Spinal cord (tissue), 10 donors: ENCODE results near the gene COX10. TPM values are rescaled to one million over a fixed set of nuclear protein-coding genes. Genes with fewer than 3 reads are reported as not detected.

Source experiments
- DNase-seq, 6 donors: peaks; one replicate each; pipeline versions ENCODE4 v3.0.0 to v3.0.0-alpha.2; 2013 to 2015; ENCODE audit warnings: low spot score in 6 of 6, low read depth in 4 of 6
- H3K27ac ChIP-seq: one replicate; pipeline ENCODE4 v1.5.1; 2013; ENCODE audit warnings: low read depth, low read length, control low read depth
- H3K27me3 ChIP-seq: one replicate; pipeline ENCODE4 v1.6.1; 2013; ENCODE audit warnings: low read length; ENCODE audit not compliant: control insufficient read depth, insufficient read depth
- H3K36me3 ChIP-seq: one replicate; pipeline ENCODE4 v1.6.1; 2013; ENCODE audit warnings: low read length; ENCODE audit not compliant: control insufficient read depth, insufficient read depth
- H3K4me1 ChIP-seq: one replicate; pipeline ENCODE4 v1.6.1; 2013; ENCODE audit warnings: low read length; ENCODE audit not compliant: control insufficient read depth, insufficient read depth
- H3K4me3 ChIP-seq: one replicate; pipeline ENCODE4 v1.5.1; 2013; ENCODE audit warnings: low read depth, low read length, control low read depth
- H3K9me3 ChIP-seq: one replicate; pipeline ENCODE4 v1.6.1; 2013; ENCODE audit warnings: low read length; ENCODE audit not compliant: control insufficient read depth, insufficient read depth
- WGBS: methylation state at CpG from one replicate; pipeline ENCODE4 v1.1.5; 2013; ENCODE audit warnings: missing lambda C conversion rate; ENCODE audit not compliant: insufficient coverage; 5-methylcytosine and 5-hydroxymethylcytosine counted together
- polyA plus RNA-seq, 2 donors: library from polyadenylated mRNA; unstranded; fragments of 120-200 nt; gene quantifications; one replicate each; pipeline ENCODE4 v1.2.1, GENCODE V29; 2013; ENCODE audit not compliant: insufficient read length in 2 of 2
- total RNA-seq, 2 donors: library from RNA; depleted of rRNA in 1 of 2; stranded (reverse); fragments of 120-200 nt in 1 of 2; fragments of >200 nt in 1 of 2; gene quantifications; one replicate each; pipeline versions ENCODE4 v1.2.3 to v1.2.4, GENCODE V29; 2013 to 2014
- donor health status: healthy.

COX10 gene
- total and polyA plus RNA-seq, 4 donors = 14.6 to 18.1 (median 15.2) TPM

DNA sequence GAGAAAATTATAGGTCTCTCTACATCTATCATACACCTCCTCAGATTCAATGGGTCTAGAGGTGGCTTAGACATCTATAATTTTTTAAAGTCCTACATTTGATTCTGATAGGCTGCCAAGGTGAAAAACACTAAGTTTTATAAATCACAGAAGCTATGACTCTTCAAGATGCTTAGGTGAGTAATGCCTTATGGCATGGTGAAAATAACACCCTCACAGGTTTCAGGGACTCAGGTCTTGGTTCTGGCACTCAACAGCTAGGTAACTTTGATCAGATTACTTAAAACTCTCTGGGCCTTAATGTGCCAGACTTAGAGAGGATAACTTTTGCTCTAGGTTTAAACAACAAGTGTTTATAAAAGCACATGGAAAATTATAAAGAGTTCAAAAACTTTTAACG, 2.0 kb upstream of the COX10 start:
- H3K4me3 ChIP-seq = no peak overlapping the region
- WGBS = no CpG with 5 or more reads among the region's 1 CpG
- H3K27me3 ChIP-seq = no peaks in the 10 kb centered on the region
- H3K36me3 ChIP-seq = peaks cover 3% of the 10 kb centered on the region
- DNase-seq = no peak
- H3K9me3 ChIP-seq = peaks cover 1% of the 10 kb centered on the region
- H3K4me1 ChIP-seq = no peaks in the 10 kb centered on the region
- no peak overlapping the region for H3K27ac ChIP-seq

DNA sequence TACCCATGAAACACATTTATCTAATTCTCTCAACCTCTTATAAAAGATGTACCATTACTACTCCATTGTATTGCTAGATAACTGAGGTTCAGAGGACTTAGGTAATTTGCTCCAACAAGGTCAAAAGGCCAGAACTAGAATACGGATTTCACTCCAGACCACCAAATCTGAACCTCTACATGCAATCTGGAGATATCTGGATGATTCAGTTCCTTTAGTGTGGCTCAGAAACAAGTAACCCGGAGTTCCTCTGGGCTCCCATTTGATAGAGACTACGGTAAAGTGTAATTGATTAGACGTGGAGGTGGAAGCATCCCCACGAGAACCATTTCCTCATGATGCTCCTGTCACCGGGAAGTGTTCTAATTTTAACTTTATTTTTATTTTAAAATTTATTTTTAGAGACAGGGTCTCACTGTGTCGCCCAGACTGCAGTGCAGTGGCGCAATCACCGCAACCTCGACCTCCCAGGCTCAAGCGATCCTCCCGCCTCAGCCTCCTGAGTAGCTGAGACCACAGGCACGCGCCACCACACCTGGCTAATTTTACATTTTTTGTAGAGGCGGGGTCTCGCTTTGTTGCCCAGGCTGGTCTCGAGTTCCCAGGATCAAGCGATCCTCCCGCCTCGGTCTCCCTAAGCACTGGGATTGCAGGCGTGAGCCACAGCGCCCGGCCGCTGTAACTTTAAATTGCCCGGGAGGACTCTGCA, 608 bp upstream of the COX10 start:
- WGBS = 11% methylated on average over 19 of the region's 25 CpGs

DNA sequence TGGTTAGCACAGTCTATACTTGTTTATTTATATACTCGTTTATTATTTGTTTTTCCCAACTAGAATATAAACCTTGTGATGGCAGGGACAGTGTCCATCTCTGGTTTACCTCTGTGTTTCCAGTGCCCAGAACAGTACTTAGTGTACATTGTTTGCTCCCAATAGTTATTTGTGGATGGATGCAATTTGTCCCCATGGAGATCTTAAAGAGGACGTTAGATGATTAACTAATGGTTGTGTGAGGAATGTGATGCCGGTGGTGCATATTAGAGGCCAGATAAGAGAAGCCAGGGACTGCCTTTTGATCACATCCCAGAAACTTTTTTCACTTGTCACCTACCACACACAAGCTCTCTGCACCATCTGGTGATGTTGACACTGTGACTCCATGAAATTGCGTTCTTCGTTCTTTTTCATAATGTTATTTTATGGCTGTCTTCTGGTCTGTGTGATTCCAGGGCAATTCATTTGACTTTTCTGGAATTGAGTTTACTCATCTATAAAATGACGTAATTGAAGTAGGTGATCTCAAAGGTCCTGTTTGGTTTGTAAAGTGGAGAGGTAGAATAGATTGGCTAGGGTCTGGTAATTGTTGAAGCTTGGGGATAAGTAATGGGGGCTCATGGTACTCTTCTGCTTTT, 1.2 kb downstream of the COX10 start:
- no peak overlapping the region for H3K27ac ChIP-seq
- 40% methylated on average over 2 of the region's 6 CpGs for WGBS
- peak overlapping the region; percentile 94 for H3K4me3 ChIP-seq
- H3K4me1 ChIP-seq = no peaks in the 10 kb centered on the region
- no peaks in the 10 kb centered on the region for H3K9me3 ChIP-seq
- no peaks in the 10 kb centered on the region for H3K27me3 ChIP-seq
- peaks cover 3% of the 10 kb centered on the region for H3K36me3 ChIP-seq
- DNase-seq = no peak

More for the DNA sequence above, 608 bp upstream of the COX10 start:
- Histone ChIP-seq H3K27ac (peak overlapping the region; percentile 11), H3K9me3 (peaks cover 1% of the 10 kb centered on the region), H3K36me3 (peaks cover 3% of the 10 kb centered on the region), H3K4me3 (peak overlapping the region; percentile 94), H3K27me3 (no peaks in the 10 kb centered on the region), H3K4me1 (no peaks in the 10 kb centered on the region)
- no peak for DNase-seq

DNA sequence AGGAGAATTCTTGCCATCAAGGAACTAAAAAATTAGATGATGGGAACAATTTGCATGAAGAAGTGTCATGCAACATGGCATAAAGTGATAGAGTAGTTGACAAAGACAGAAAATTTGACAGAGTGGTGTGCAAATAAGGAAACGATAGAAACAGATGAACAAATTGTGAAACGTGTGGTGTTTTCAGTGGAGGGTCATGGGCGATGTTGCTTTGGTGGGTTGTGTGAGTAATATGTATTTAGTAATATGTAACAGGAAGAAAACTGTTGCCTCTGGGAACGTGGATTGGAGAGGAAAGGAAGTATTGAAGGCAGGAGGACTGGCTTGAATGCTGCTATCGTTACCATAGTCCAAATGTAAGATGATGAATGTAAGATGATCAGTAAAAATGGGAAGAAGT, 3.6 kb downstream of the COX10 start:
- WGBS = 95% methylated on average over 5 of the region's 5 CpGs
- Histone ChIP-seq H3K27ac (no peak overlapping the region), H3K9me3 (no peaks in the 10 kb centered on the region), H3K4me1 (no peaks in the 10 kb centered on the region), H3K4me3 (no peak overlapping the region), H3K27me3 (no peaks in the 10 kb centered on the region), H3K36me3 (peaks cover 8% of the 10 kb centered on the region)
- DNase-seq = no peak

DNA sequence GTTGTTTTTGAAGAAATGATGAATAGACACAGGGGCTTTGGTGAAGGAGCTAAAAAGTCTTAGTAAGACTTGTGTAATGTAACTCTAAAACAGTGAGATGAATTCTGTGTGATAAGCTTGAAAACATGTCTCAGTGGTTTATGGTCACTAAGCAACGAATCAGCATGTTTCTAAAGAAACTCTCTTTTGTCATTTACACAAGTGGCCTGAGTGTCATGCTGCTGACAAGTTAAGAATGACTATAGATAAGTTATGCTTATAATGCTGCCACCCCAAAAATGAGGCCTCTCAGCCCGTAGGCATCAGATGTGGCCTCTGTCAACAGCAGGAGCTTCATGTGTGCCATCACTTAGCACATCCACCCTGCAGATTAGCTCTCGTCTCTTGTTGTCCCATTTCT, 8.7 kb downstream of the COX10 start:
- WGBS = 86% methylated on average over 2 of the region's 3 CpGs
- Histone ChIP-seq H3K9me3 (no peaks in the 10 kb centered on the region), H3K27me3 (no peaks in the 10 kb centered on the region), H3K36me3 (peaks cover 12% of the 10 kb centered on the region), H3K4me3 (no peak overlapping the region), H3K27ac (no peak overlapping the region), H3K4me1 (no peaks in the 10 kb centered on the region)
- no peak for DNase-seq

DNA sequence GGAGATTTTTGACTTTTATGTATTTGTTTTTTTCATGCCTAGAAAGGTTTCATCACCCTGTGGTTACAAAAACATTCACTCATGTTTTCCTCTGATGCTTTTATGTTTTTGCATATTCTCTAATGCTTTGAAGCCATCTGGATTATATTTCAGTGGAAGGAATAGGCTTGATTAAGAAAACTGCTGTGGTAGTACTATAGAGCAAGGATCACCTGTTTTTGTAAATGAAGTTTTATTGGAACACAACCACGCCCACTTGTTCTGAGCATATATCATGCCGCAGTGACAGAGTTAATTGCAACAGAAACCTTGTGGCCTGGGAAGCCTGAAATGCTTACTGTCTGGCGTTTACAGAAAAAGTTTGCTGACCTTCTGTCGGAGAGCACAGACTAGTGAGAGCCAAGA, 11.5 kb downstream of the COX10 start:
- Histone ChIP-seq H3K36me3 (peaks cover 8% of the 10 kb centered on the region), H3K9me3 (no peaks in the 10 kb centered on the region), H3K27ac (no peak overlapping the region), H3K27me3 (no peaks in the 10 kb centered on the region), H3K4me3 (no peak overlapping the region), H3K4me1 (no peaks in the 10 kb centered on the region)
- DNase-seq = no peak
- WGBS = 78% methylated on average over 4 of the region's 4 CpGs

DNA sequence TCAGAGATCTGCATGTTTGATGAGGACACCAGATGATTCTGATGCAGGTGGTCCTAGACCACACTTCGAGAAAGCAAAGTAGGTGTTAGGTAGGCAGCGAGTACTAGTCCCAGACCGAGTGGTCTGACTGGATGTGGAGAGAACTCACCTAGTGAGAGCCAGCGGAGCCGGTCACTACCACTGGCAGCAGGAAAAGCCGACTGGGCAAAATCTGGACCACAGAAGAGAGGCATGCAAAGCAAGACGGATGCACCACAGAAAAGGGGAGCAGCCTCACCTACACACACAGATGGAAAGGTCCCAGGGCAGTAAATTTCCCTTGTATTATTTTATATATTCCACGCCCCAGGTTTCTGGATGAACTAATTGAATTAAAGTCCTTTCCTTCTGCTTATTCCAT, 13.5 kb downstream of the COX10 start:
- no peak overlapping the region for H3K27ac ChIP-seq
- DNase-seq = no peak
- 96% methylated on average over 5 of the region's 8 CpGs for WGBS

DNA sequence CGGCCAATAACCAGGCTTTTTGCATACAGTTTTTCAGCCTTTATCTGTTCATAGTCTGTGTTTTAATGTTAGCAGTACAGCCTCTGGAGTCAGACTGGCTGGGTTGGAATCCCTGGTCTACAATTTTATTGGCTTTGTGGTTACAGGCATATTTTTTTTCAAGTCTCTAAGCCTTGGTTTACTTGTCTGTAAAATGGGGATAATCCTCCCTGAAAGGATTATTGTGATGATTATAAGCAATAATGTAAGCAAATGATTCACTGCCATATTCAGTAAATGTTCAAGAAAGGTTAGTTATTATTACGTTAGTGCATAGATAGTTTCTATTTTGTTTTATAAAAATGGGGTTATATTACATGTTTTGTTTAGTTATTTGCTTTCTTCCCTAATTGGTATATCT, 15.7 kb downstream of the COX10 start:
- H3K27me3 ChIP-seq = no peaks in the 10 kb centered on the region
- no peak for DNase-seq
- H3K36me3 ChIP-seq = peaks cover 4% of the 10 kb centered on the region
- no CpG with 5 or more reads among the region's 2 CpGs for WGBS
- H3K4me3 ChIP-seq = no peak overlapping the region
- no peak overlapping the region for H3K27ac ChIP-seq
- H3K9me3 ChIP-seq = no peaks in the 10 kb centered on the region
- no peaks in the 10 kb centered on the region for H3K4me1 ChIP-seq

More for the DNA sequence above, 13.5 kb downstream of the COX10 start:
- Histone ChIP-seq H3K9me3 (no peaks in the 10 kb centered on the region), H3K4me3 (no peak overlapping the region), H3K36me3 (peaks cover 4% of the 10 kb centered on the region), H3K27me3 (no peaks in the 10 kb centered on the region), H3K4me1 (no peaks in the 10 kb centered on the region)

DNA sequence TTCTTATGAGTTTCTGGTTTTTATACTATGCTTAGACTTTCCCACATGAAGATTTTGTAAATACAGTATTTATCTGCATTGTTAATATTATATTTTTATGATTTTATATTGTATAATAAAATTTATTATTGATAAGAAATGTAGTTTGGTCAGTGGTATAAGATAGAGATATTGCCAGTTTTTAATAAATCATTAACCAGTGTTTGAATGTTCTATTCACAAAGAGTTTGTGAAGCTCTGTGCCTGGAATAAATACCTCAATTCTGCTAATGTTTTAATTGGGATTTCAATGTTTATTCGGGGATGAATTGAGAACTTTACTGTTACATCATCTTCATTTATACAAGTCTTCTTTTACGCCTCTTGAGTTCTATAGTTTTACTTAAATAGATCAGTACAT, 16.9 kb downstream of the COX10 start:
- no CpG with 5 or more reads among the region's 2 CpGs for WGBS

DNA sequence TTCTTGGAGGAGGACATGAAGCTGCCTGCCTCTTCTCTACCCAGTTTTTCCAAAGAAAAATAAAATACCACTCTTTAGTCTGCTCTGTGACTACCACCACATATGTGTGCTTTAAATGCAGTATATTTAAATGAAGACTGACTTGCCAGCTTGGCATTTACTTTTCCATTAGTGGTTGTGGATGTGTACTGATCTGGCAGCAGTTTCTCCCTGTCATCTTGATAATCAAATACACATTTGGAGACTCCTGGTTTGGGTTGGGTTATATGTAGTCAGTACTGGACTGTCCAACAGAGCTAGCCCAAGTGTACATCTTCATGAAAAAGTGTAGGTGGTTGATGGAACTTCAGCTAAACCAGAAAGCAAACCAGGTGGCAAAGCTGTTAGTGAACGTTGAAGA, 19.9 kb downstream of the COX10 start:
- 100% methylated on average over 1 of the region's 1 CpG for WGBS

More for the DNA sequence above, 16.9 kb downstream of the COX10 start:
- no peak for DNase-seq
- H3K36me3 ChIP-seq = no peaks in the 10 kb centered on the region
- no peaks in the 10 kb centered on the region for H3K27me3 ChIP-seq
- H3K9me3 ChIP-seq = no peaks in the 10 kb centered on the region
- no peak overlapping the region for H3K27ac ChIP-seq
- H3K4me3 ChIP-seq = no peak overlapping the region
- no peaks in the 10 kb centered on the region for H3K4me1 ChIP-seq

More for the DNA sequence above, 19.9 kb downstream of the COX10 start:
- H3K27me3 ChIP-seq = no peaks in the 10 kb centered on the region
- no peaks in the 10 kb centered on the region for H3K36me3 ChIP-seq
- no peak overlapping the region for H3K27ac ChIP-seq
- H3K9me3 ChIP-seq = no peaks in the 10 kb centered on the region
- H3K4me3 ChIP-seq = no peak overlapping the region
- H3K4me1 ChIP-seq = no peaks in the 10 kb centered on the region
- no peak for DNase-seq
